ENCODE measurements around the gene USP9X. TPM values are rescaled to one million over a fixed set of nuclear protein-coding genes. Genes with fewer than 3 reads are reported as not detected.

Gene USP9X
- total and polyA plus RNA-seq, 12 donors, result 12.6 to 143 (median 86.7) TPM

- no peak for DNase-seq
- Histone ChIP-seq H3K27me3 (peaks cover 8% of the 10 kb centered on the region), H3K36me3 (replicated peaks in 1 of 2) (no peaks in the 10 kb centered on the region), H3K4me3 (no peak overlapping the region), H3K4me1 (replicated peaks in 1 of 2) (no peaks in the 10 kb centered on the region), H3K27ac (no peak overlapping the region), H3K9me3 (replicated peaks in 1 of 3) (no peaks in the 10 kb centered on the region)
- intact Hi-C loops (cut with DNase I), result no loop called here
- WGBS, 4 donors, result 76 to 83% (median 81%) methylated on average over 6 of the region's 6 CpGs
- TF ChIP-seq CTCF (IDR thresholded peaks at IDR 0.05), result no peak
- no peak for TF ChIP-seq POLR2A (IDR thresholded peaks at IDR 0.05)
Observed at GRCh38 chrX:41043196-41043595, 42.0 kb upstream of the USP9X start.

- H3K36me3 ChIP-seq (replicated peaks in 1 of 2), result no peaks in the 10 kb centered on the region
- H3K27ac ChIP-seq, result no peak overlapping the region
- H3K9me3 ChIP-seq (replicated peaks in 1 of 3), result no peaks in the 10 kb centered on the region
- intact Hi-C loops (cut with DNase I), result no loop called here
- H3K4me1 ChIP-seq (replicated peaks in 1 of 2), result no peaks in the 10 kb centered on the region
- 64 to 77% (median 71%) methylated on average over 6 of the region's 6 CpGs for WGBS, 4 donors
- H3K4me3 ChIP-seq, result no peak overlapping the region
- TF ChIP-seq CTCF (IDR thresholded peaks at IDR 0.05) (no peak), POLR2A (IDR thresholded peaks at IDR 0.05) (no peak)
- DNase-seq, result peak in 1 of 7 donors; percentile 10
- H3K27me3 ChIP-seq, result peaks cover 11% of the 10 kb centered on the region
Observed at GRCh38 chrX:41043674-41044345, 41.4 kb upstream of the USP9X start.

- Histone ChIP-seq H3K4me1 (replicated peaks in 1 of 2) (no peaks in the 10 kb centered on the region), H3K27ac (peak overlapping the region in 4 of 5 donors; percentile 11 to 32 (median 22)), H3K36me3 (replicated peaks in 1 of 2) (no peaks in the 10 kb centered on the region), H3K9me3 (replicated peaks in 1 of 3) (no peaks in the 10 kb centered on the region), H3K4me3 (no peak overlapping the region), H3K27me3 (peaks cover 15% of the 10 kb centered on the region)
- TF ChIP-seq CTCF (IDR thresholded peaks at IDR 0.05) (no peak), POLR2A (IDR thresholded peaks at IDR 0.05) (no peak)
- 41 to 49% (median 48%) methylated on average over 3 of the region's 3 CpGs for WGBS, 4 donors
- intact Hi-C loops (cut with DNase I), result no loop called here
- peak in 5 of 7 donors; percentile 26 to 54 (median 28) for DNase-seq
Observed at GRCh38 chrX:41045960-41046567, 39.2 kb upstream of the USP9X start.

GRCh38 chrX:41047878-41048534 is 37.2 kb upstream of the USP9X start:
- no peak overlapping the region for H3K4me3 ChIP-seq
- TF ChIP-seq CTCF (IDR thresholded peaks at IDR 0.05), result no peak
- TF ChIP-seq POLR2A (IDR thresholded peaks at IDR 0.05), result no peak
- WGBS, 4 donors, result 79 to 91% (median 87%) methylated on average over 8 of the region's 8 CpGs
- H3K36me3 ChIP-seq (replicated peaks in 1 of 2), result no peaks in the 10 kb centered on the region
- DNase-seq, result no peak
- peaks cover 9% of the 10 kb centered on the region for H3K27me3 ChIP-seq
- no peaks in the 10 kb centered on the region for H3K4me1 ChIP-seq (replicated peaks in 1 of 2)
- no peaks in the 10 kb centered on the region for H3K9me3 ChIP-seq (replicated peaks in 1 of 3)
- intact Hi-C loops (cut with DNase I), result no loop called here
- H3K27ac ChIP-seq, result no peak overlapping the region

Data from adrenal gland (tissue), 12 donors.